Endothelial cell of umbilical vein (primary cell): ENCODE results near the gene LUZP2.

Experiments
- POLR2A ChIP-seq: IDR thresholded peaks from 2 replicates; pipeline ENCODE4 v1.6.1; 2012; ENCODE audit warnings: low read depth, mild to moderate bottlenecking, control low read depth, low read length
- TF ChIP-seq, protein P1 (sequence below), 2 donors: IDR thresholded peaks; 1 replicate in 1 of 2; 2 replicates in 1 of 2; pipeline ENCODE4 v1.5.1; 2011; ENCODE audit warnings: low read length in 2 of 2, mild to moderate bottlenecking in 2 of 2, moderate library complexity in 2 of 2, control low read depth in 1 of 2, inconsistent platforms in 1 of 2, low read depth in 1 of 2; ENCODE audit not compliant: insufficient read depth in 1 of 2; ENCODE audit errors: extremely low read depth in 1 of 2

DNA sequence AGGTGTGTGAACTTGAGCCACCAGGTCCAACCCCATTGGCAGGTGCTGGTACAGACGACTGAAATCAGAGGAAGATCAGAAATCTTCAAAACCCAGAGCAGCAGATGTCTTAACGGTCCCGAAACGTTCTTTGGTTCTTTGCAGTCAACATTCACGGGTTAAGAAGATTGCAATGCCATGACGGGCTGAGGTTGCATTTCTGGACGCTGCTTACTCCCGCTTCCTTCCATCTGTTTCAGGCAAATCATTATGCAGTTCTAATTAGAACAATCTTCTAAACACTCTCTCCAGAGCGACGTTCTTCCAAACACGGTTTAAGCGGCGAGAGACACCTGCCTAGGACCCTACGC is 492 bp upstream of the LUZP2 start:
- TF ChIP-seq, protein P1, sequence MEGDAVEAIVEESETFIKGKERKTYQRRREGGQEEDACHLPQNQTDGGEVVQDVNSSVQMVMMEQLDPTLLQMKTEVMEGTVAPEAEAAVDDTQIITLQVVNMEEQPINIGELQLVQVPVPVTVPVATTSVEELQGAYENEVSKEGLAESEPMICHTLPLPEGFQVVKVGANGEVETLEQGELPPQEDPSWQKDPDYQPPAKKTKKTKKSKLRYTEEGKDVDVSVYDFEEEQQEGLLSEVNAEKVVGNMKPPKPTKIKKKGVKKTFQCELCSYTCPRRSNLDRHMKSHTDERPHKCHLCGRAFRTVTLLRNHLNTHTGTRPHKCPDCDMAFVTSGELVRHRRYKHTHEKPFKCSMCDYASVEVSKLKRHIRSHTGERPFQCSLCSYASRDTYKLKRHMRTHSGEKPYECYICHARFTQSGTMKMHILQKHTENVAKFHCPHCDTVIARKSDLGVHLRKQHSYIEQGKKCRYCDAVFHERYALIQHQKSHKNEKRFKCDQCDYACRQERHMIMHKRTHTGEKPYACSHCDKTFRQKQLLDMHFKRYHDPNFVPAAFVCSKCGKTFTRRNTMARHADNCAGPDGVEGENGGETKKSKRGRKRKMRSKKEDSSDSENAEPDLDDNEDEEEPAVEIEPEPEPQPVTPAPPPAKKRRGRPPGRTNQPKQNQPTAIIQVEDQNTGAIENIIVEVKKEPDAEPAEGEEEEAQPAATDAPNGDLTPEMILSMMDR (IDR thresholded peaks at IDR 0.05; ENCODE audit: extremely low read depth in 1 of 2, insufficient read depth in 1 of 2, low read depth in 1 of 2, low read length in 2 of 2), result no peak
- no peak for TF ChIP-seq POLR2A
